Loucy (cell line): ENCODE results near the gene TUT4.

ENCODE experiments used
- H2AFZ ChIP-seq: fragments of 200-600 bp; sonication (generic); 2 replicates; pipeline ENCODE4 v1.6.0; 2016; ENCODE audit warnings: antibody characterized with exemption, mild to moderate bottlenecking, low read length, moderate library complexity
- H3F3A ChIP-seq: fragments of 200-600 bp; 2 replicates; pipeline ENCODE4 v1.6.0; 2016; ENCODE audit warnings: antibody characterized with exemption, low read depth, mild to moderate bottlenecking
- H3K27me3 ChIP-seq: fragments of 200-600 bp; sonication (generic); 2 replicates; pipeline ENCODE4 v1.6.1; 2014; ENCODE audit warnings: low read length, mild to moderate bottlenecking; ENCODE audit not compliant: insufficient read depth, poor library complexity, severe bottlenecking
- H3K36me3 ChIP-seq: fragments of 200-600 bp; sonication (generic); 2 replicates; pipeline ENCODE4 v1.6.1; 2016; ENCODE audit warnings: low read length; ENCODE audit not compliant: insufficient read depth
- H3K4me1 ChIP-seq: fragments of 200-600 bp; sonication (generic); 2 replicates; pipeline ENCODE4 v1.5.1; 2014; ENCODE audit warnings: low read length, mild to moderate bottlenecking; ENCODE audit not compliant: insufficient read depth, poor library complexity, severe bottlenecking
- H3K4me2 ChIP-seq: fragments of 200-600 bp; sonication (generic); 2 replicates; pipeline ENCODE4 v1.6.0; 2014; ENCODE audit warnings: antibody characterized with exemption, low read length, low read depth, mild to moderate bottlenecking; ENCODE audit not compliant: poor library complexity, severe bottlenecking
- H3K4me3 ChIP-seq: fragments of 200-600 bp; sonication (generic); 2 replicates; pipeline ENCODE4 v1.5.1; 2014; ENCODE audit warnings: low read length, mild to moderate bottlenecking, mixed read lengths; ENCODE audit not compliant: poor library complexity, severe bottlenecking
- H3K79me2 ChIP-seq: fragments of 200-600 bp; sonication (generic); 2 replicates; pipeline ENCODE4 v1.6.1; 2014; ENCODE audit warnings: low read length; ENCODE audit not compliant: insufficient read depth
- H3K9ac ChIP-seq: fragments of 200-600 bp; sonication (generic); 2 replicates; pipeline ENCODE4 v1.6.0; 2014; ENCODE audit warnings: mild to moderate bottlenecking, low read depth, low read length, moderate library complexity; ENCODE audit not compliant: poor library complexity, severe bottlenecking
- H3K9me2 ChIP-seq: fragments of 200-600 bp; sonication (generic); replicated peaks from 2 replicates; pipeline ENCODE4 v1.6.1; 2016; ENCODE audit warnings: low read depth, low read length, mixed read lengths
- H3K9me3 ChIP-seq: fragments of 200-600 bp; sonication (generic); 2 replicates; pipeline ENCODE4 v1.6.1; 2014; ENCODE audit warnings: mild to moderate bottlenecking, antibody characterized with exemption, low read length, low read depth; ENCODE audit not compliant: insufficient read depth
- H4K20me1 ChIP-seq: fragments of 200-600 bp; sonication (generic); 2 replicates; pipeline ENCODE4 v1.6.0; 2014; ENCODE audit warnings: antibody characterized with exemption, low read length, mild to moderate bottlenecking; ENCODE audit not compliant: insufficient read depth, poor library complexity, severe bottlenecking
- EZH2phosphoT487 ChIP-seq: fragments of 200-600 bp; IDR thresholded peaks from 2 replicates; pipeline ENCODE4 v1.6.1; 2018; ENCODE audit warnings: antibody characterized with exemption, mild to moderate bottlenecking, moderate library complexity, borderline replicate concordance
- TF ChIP-seq, protein P1 (sequence below): fragments of 200-600 bp; sonication (generic); conservative IDR thresholded peaks from 2 replicates; pipeline ENCODE4 v1.5.1; 2014; ENCODE audit warnings: mild to moderate bottlenecking, antibody characterized with exemption, low read length

Gene TUT4

DNA sequence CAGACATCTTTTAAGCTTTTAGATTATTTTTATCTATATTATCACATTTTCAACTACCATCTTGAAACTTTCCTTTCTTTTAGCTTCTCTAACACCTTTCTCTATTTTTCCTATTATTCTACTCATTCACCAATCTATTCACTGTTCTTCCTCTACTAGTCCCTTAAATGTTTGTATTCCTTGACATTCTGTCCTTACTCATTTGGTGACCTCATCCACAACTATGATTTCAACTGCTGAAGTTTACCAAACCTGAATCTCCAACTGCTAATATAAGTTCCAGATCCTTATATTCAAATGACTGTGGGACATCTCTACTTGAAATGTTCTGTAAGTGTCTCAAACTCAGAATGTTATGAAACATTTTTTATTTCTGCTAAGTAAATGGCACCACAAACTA, 49.2 kb downstream of the TUT4 start:
- Histone ChIP-seq H3K9ac (no peak overlapping the region), H2AFZ (no peak overlapping the region), H3K9me3 (no peaks in the 10 kb centered on the region), H3K9me2 (no peaks in the 10 kb centered on the region), H3K36me3 (peaks cover 53% of the 10 kb centered on the region), H3K4me2 (no peak overlapping the region), H3K4me3 (no peak overlapping the region), H3K4me1 (no peaks in the 10 kb centered on the region), H3K27me3 (no peaks in the 10 kb centered on the region), H3K79me2 (peaks cover 14% of the 10 kb centered on the region; the same call in 1 of the 2 replicates), H3F3A (no peaks in the 10 kb centered on the region), H4K20me1 (peaks cover 4% of the 10 kb centered on the region)
- TF ChIP-seq EZH2phosphoT487 = no peak

DNA sequence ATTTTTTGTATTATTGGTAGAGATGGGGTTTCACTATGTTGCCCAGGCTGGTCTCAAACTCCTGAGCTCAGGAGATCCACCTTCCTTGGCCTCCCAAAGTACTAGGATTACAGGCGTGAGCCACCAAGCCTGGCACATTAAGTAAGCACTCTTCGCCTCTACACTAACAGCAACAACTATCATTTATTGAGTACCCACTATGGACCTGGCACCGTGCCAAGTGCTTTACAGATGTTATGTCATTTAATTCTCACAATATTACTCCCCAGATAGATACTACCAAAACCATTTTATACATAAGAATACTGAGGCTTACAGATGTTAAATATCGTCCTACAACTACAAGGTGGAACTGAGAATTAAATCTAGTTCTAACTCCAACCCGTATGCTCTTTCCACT, 50.1 kb downstream of the TUT4 start:
- Histone ChIP-seq H3K4me2 (no peak overlapping the region), H3K79me2 (peaks cover 14% of the 10 kb centered on the region; the same call in 1 of the 2 replicates), H3K9me3 (no peaks in the 10 kb centered on the region), H3K4me1 (no peaks in the 10 kb centered on the region), H3F3A (no peaks in the 10 kb centered on the region), H3K9me2 (no peaks in the 10 kb centered on the region), H3K27me3 (no peaks in the 10 kb centered on the region), H3K36me3 (peaks cover 45% of the 10 kb centered on the region), H4K20me1 (peaks cover 4% of the 10 kb centered on the region), H3K9ac (no peak overlapping the region), H2AFZ (no peak overlapping the region), H3K4me3 (no peak overlapping the region)
- TF ChIP-seq, protein P1, sequence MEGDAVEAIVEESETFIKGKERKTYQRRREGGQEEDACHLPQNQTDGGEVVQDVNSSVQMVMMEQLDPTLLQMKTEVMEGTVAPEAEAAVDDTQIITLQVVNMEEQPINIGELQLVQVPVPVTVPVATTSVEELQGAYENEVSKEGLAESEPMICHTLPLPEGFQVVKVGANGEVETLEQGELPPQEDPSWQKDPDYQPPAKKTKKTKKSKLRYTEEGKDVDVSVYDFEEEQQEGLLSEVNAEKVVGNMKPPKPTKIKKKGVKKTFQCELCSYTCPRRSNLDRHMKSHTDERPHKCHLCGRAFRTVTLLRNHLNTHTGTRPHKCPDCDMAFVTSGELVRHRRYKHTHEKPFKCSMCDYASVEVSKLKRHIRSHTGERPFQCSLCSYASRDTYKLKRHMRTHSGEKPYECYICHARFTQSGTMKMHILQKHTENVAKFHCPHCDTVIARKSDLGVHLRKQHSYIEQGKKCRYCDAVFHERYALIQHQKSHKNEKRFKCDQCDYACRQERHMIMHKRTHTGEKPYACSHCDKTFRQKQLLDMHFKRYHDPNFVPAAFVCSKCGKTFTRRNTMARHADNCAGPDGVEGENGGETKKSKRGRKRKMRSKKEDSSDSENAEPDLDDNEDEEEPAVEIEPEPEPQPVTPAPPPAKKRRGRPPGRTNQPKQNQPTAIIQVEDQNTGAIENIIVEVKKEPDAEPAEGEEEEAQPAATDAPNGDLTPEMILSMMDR = no peak
- TF ChIP-seq EZH2phosphoT487 = no peak

DNA sequence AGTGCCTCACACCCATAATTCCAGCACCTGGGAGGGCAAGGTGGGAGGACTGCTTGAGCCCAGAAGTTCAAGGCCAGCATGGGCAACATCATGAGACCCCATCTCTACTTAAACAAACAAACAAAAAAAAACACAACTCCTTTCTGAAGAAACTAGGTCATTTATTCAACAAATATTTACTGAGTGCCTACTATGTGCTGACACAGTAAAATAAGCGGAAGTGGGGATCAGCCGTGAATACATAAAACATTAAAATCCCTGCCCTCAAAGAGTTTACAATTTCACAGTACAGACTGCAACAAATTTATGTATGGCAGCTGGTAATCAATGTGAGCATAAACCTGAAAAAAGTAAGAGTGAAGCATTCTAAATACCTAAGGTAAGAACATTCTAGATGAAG, 65.3 kb downstream of the TUT4 start:
- no peaks in the 10 kb centered on the region for H3K9me3 ChIP-seq
- H3K9me2 ChIP-seq = no peaks in the 10 kb centered on the region
- no peaks in the 10 kb centered on the region for H3K27me3 ChIP-seq
- no peak overlapping the region for H3K4me2 ChIP-seq
- no peaks in the 10 kb centered on the region for H3F3A ChIP-seq
- H3K9ac ChIP-seq = no peak overlapping the region
- no peak overlapping the region for H3K4me3 ChIP-seq
- no peaks in the 10 kb centered on the region for H3K4me1 ChIP-seq
- H3K36me3 ChIP-seq = peaks cover 65% of the 10 kb centered on the region; the same call in 1 of the 2 replicates
- no peaks in the 10 kb centered on the region for H4K20me1 ChIP-seq
- TF ChIP-seq, protein P1 = no peak
- no peak for TF ChIP-seq EZH2phosphoT487
- no peak overlapping the region for H2AFZ ChIP-seq
- H3K79me2 ChIP-seq = no peaks in the 10 kb centered on the region

DNA sequence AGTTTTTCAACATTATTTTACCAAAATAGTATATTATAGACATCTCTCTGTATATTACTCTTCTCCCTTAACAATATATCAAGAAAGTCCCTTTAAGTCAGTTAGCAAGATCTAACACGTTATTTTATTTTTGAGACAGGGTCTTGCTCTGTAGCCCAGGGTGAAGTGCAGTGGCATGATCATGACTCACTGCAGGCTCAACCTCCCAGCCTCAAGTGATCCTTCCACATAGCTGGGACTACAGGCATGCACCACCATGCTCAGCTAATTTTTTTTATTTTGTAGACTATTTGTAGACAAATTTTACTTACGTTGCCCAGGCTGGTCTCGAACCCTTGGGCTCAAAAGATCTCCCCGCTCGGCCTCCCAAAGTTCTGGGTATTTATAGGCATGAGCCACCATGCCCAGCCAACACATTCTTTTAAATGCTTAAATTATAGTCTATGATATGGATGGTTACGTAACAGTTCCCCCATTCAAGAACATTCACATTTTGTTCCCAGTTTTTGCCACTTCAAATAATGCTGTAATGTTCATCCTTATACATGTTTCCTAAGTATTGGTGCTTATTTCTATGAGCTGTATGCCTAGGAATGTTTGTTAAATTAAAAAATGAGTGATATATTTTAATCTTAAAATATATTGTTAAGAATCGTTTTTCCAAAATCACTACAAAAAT, 70.4 kb downstream of the TUT4 start:
- Histone ChIP-seq H3K9me3 (no peaks in the 10 kb centered on the region), H3K27me3 (no peaks in the 10 kb centered on the region), H2AFZ (no peak overlapping the region), H3K9me2 (no peaks in the 10 kb centered on the region), H3K4me3 (no peak overlapping the region), H3K4me2 (no peak overlapping the region), H3F3A (no peaks in the 10 kb centered on the region), H3K36me3 (peaks cover 55% of the 10 kb centered on the region), H4K20me1 (no peaks in the 10 kb centered on the region), H3K79me2 (no peaks in the 10 kb centered on the region), H3K4me1 (no peaks in the 10 kb centered on the region), H3K9ac (no peak overlapping the region)
- no peak for TF ChIP-seq EZH2phosphoT487
- TF ChIP-seq, protein P1 = no peak
